SW480 (cell line): ENCODE data around the gene FBLIM1.
"Not testable (repeated sequence)": the region's sequence is repeated elsewhere in the genome, so short reads cannot be mapped to it uniquely, and the experiment has no call there.

Experiments used
- DNase-seq: peaks from one replicate; pipeline ENCODE4 v3.0.0-alpha.2; 2016; ENCODE audit warnings: low spot score

FBLIM1 gene

GRCh38 chr1:15816674-15817073, 58.1 kb downstream of the FBLIM1 start:
- DNase-seq = no peak

GRCh38 chr1:15820478-15820877, 61.9 kb downstream of the FBLIM1 start:
- DNase-seq = peak; percentile 56

GRCh38 chr1:15825800-15826199, 67.2 kb downstream of the FBLIM1 start:
- DNase-seq = no peak

GRCh38 chr1:15826810-15827507, 68.4 kb downstream of the FBLIM1 start:
- DNase-seq = no peak

GRCh38 chr1:15827567-15827966, 69.0 kb downstream of the FBLIM1 start:
- DNase-seq = not testable (repeated sequence)

GRCh38 chr1:15828931-15829330, 70.3 kb downstream of the FBLIM1 start:
- not testable (repeated sequence) for DNase-seq

GRCh38 chr1:15830258-15830657, 71.7 kb downstream of the FBLIM1 start:
- no peak for DNase-seq

GRCh38 chr1:15833069-15833679, 74.6 kb downstream of the FBLIM1 start:
- peak; percentile 27 for DNase-seq

GRCh38 chr1:15833842-15834405, 75.3 kb downstream of the FBLIM1 start:
- DNase-seq = no peak

GRCh38 chr1:15834406-15835204, 76.0 kb downstream of the FBLIM1 start:
- peak; percentile 93 for DNase-seq

GRCh38 chr1:15835205-15835740, 76.7 kb downstream of the FBLIM1 start:
- DNase-seq = no peak

GRCh38 chr1:15835741-15836510, 77.3 kb downstream of the FBLIM1 start:
- DNase-seq = peak; percentile 99
